ENCODE data around the gene DAGLB.
"Not testable (repeated sequence)": the region's sequence is repeated elsewhere in the genome, so short reads cannot be mapped to it uniquely, and the experiment has no call there.

Gene DAGLB

DNA sequence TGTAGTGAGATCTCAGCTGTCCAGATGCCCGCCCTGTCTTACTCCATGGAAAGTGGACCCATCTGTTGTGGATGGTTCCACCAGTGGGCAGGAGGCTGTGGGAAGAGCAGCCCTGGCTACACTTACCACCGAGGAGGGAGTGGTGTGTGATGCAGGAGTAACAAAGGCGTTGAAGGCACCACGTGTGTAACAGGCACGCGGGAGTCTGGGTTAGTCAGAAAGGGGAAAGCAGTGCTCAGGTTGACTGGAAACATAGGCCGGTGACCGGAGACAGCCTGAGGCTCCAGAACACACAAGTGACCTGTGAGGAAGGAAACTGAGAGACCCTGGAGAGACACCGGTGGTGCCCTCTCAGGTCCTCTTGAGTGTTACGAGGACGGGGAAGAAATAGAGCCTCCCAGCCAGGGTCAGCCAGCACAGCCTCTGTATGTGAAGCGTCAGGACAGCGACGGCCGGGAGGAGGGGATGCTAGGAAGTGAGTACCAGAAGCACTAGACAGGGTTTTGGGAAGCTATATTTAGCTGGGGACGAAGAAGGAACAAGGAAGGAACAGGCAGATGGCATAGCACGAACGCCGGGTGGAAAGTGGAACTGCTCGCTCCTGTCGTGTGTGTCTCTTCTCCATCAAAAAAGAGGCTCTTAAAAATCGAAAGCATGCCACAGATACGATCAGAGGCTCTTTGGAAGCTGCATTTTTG is 51.7 kb downstream of the DAGLB start:
- DNase-seq = no peak

DNA sequence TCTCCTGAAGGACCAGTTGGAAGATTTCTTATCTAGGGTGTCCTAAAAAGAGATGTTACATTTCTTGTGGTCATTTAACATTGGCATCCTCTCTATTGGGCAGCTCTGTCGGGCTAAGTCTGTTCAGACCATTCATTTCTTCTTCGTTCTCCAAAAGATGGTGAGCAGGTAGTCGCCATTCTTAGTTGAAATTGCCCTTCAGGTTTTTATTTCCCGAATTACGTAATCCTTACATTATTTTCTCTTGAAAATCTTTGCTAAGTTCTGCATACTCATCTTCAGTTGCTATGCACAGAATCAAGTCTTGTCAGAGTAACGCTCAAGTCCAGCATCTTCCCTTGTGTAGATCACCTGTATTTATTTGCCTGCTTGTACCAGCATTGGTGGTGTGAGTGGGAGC is 53.6 kb downstream of the DAGLB start:
- no peak for DNase-seq

DNA sequence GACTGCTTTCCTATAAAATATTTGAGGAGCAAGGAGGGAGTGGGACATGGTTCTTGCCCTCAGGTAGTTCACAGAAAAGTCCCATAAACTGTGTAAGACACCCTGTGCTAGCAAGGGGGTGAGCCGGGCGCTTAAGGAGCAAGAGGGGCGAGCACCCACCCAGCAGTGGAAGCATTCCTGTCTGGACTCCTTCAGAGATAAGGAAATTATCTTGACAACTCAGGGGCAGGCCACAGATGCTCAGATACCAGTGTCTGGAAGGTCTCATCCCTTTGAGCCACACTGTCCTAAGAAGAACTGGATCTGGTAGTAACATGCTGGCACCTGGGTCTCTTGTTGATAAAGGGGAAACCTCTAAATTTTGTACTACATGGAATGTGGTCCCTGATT is 54.1 kb downstream of the DAGLB start:
- DNase-seq = no peak

DNA sequence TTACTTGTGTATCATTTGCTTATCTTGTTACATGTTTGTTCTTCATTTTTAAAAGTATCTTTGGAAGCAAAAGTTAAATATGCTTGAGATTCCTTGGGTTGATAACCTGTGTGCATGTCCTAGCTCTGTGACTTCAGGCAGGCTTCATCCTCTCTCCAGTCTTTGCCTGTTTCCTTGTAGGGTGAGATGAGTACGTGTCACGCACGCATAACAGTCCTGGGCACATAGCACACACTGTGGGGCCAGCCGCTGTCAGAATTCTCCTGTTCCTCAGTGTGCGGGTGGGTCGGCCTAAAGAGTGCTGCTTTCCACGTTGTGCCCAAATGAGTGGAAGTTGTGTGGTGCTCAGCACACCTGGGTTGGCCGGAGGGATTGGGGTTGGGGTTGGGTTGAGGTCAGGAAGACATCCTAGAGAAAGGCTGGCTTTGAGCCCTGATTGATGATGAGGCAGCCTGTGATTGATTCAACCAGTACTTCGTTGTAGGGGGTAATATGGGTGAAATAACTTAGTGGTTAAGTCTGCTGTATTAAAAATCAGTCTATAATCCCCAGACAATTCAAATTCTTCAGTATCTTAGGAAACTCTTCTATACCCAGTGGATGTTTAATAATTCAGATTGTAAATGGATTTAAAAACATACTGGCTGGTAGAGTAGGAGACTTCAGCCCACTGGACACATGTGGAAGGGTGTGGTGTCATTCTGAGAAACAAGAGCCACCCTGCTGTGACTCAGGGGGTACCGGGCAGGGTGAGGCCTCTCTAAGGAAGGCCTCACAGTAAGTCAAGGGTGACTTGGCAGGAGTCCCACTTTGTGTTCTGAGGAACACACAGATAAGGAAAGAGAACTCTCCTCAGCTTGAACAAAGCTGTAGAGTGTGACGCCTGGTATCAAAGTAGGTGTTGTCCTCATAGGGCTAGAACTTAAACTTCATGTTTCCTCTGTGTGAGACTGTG is 54.8 kb downstream of the DAGLB start:
- no peak for DNase-seq

DNA sequence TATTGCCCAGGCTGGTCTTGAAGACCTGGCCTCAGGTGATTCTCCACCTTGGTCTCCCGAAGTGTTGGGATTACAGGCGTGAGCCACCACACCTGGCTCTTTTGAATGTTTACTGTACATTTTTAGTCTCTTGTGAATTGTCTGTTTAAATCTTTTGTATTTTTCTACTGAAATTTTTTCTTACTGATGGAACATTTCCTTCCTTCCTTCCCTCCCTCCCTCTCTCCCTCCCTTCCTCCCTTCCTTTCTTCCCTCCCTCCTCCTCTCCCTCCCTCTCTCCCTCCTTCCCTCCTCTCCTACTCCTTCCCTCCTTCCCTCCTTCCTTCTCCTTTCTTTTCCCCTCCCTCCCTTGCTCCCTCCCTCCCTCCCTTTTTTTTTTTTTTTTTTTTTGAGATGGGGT is 58.0 kb downstream of the DAGLB start:
- DNase-seq = no peak

DNA sequence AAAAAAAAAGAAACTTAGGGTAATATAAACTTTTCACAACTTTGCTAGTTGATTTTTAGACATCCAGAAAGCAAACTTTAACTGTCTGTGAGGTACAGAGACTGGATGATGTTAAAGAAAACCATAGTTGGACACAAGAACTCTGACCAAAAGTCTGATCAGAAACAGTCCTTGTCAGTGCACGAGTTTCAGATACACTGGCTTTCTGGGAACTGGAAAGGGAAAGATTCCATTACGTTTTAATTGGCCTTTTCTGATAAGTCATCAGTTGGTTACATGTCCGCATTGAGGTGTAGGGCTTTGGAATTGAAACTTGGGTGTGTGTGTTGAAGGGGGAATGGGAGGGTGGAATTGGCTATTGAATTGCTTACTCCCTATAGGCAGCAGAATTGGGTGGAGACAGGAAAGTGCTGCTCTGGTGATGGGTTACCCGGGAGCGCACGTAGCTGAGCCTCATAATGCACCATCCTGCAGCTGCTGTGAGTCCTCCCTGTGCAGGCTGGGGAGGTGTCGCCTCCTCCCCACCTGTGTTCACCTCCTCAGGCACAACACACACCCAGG is 59.9 kb downstream of the DAGLB start:
- no peak for DNase-seq

DNA sequence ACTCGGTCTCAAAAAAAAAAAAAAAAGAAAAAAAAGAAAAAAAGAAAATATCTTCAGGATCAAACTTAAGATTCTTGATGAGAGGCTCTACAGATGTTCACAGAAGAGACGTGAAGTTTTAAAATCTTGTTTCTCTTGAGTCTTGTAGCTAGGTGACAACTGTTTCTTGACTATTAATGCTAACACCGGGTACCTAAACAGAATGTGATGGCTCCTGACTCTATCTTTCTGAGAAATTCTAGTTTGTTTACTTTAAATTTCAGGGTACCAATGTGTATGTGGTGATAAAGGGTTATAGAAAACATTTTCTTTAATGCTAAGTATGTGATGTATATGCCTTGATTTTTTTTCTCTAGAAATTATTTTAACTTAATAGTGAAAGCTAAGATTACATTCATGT is 61.0 kb downstream of the DAGLB start:
- DNase-seq = no peak

DNA sequence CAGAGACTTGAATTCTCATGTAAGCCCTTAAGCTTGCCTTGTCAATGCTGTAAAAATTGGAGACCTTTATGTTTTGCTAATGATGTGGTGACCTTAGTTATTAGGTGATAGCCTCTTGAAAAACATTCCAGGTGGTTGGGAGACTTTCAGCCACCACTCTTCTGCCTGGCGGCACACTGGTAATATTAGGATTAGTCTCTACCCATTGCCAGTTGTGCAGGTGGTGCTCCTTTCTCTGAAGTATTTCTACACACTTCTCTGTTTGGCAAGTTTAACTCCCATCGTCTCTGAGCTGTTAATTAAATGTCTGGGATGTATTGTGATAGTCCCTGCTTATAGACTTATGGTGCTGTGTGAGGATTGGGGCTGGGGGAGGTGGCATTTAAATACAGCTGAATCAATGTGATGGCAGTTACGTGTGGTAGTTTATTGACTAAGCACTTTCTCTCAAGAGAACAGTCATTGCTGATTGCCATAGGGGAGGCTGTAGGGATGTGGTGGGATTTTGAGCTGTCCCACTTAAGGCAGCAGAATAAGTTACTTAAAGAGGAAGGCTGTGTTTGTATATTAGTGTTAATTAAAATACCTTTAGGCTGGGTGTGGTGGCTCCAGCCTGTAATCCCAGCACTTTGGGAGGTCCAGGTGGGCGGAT is 61.7 kb downstream of the DAGLB start:
- no peak for DNase-seq

DNA sequence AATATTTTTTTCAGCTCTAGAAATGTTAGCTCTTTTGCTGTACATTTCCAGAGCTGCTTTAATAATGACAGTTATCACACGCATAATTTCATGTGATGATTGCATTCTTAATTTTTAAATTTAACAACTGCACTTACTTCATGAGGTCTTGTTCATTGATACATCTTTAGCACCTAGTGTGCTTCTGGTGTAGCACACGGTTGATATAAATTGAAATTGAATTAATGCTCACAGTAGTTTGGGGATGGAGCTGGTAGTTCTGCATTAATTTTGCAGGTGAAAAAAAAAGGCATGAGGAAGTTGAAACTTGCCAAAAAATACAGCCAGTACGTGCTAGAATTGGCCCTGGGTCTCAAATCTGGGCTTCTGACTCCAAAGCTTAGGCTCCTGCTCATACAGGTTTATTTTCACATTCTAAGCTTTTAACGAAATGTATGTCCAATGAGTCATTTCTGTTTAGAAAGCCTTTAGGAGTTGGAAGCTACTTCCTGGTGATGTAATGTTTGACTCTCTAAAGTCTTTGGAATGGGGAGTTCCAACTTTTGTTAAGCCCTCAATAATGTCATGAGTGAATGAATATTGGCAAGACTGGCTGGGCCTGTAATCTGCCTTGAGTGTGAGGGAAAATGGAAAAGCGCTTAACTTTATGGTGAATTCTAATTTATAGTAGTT is 62.5 kb downstream of the DAGLB start:
- DNase-seq = peak; percentile 41 to 75

DNA sequence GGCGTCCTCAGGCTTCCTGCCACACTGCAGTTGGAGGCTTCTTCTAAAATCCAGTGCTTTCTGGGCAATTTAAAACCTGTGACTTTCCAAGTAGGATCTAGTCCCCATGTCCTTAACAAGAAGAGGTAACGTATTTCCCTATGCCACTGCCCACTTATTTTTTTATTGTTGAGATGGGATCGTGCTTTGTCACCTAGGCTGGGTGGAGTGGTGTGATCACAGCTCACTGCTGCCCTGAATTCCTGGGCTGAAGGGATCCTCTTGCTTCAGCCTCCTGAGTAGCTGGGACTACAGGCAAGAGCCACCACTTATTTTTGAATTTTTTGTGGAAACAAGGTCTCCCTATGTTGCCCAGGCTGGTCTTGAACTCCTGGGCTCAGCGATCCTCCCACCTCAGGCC is 63.4 kb downstream of the DAGLB start:
- DNase-seq = no peak

DNA sequence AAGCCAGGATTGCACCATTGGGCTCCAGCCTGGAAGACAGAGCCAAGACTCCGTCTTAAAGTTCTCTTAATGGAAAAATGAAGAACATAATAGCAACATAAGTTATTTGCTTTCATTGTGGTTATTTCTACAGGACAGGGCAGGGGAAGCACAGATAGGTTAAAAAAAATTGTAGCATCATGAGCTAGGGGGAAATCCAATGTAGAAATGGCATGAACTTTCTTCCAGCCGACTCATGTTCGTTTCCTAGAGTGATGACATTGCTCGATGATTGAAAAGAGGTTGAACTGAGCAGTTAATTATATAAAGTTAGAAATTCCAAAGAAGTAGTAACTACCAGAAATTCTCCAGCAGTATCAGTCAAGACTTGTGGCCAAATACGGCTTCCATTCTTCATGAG is 64.9 kb downstream of the DAGLB start:
- no peak for DNase-seq

DNA sequence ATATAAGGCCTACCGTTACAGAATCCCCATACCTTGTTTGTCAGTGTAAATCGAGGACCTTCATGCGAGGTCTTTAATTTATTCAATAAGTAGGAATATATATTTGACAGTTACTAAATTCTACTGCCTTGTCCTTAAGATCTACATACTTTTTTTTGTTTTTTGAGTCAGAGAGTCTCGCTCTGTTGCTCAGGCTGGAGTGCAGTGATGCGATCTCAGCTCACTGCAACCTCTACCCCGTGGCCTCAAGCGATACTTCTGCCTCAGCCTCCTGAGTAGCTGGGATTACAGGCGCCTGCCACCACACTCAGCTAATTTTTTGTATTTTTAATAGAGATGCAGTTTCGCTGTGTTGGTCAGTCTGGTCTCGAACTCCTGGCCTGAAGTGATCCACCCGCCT is 65.9 kb downstream of the DAGLB start:
- not testable (repeated sequence) for DNase-seq

DNA sequence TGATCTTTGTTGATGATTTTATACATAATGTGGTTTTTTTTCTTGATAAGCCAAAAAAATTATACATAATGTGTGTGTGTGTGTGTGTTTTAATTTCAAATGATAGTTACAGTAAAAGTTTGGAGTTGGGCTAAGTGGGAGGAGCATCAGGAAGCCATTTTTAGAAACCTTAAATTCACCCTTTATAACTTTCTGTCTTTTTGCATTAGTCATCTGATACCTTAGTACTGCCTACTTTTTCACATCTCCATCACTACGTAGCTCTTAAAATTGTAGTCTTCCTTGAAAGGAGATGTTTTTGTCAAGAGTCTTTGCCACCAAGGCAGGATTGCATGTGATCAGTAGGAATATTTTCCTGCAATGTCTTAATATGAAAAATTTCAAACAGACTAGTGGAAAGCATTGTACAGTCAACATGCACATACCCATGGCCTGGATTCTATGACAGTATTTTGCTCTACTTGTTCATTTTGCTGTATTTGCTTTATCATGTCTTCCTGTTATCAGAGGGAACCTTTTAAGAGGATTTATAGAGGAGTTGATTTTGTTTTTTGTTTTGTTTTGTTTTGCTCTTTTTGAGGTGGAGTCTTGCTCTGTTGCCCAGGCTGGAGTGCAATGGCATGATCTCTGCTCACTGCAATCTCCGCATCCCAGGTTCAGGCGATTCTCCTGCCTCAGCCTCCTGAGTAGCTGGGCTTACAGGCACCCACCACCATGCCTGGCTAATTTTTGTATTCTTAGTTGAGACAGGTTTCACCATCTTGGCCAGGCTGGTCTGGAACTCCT is 67.3 kb downstream of the DAGLB start:
- no peak for DNase-seq

DNA sequence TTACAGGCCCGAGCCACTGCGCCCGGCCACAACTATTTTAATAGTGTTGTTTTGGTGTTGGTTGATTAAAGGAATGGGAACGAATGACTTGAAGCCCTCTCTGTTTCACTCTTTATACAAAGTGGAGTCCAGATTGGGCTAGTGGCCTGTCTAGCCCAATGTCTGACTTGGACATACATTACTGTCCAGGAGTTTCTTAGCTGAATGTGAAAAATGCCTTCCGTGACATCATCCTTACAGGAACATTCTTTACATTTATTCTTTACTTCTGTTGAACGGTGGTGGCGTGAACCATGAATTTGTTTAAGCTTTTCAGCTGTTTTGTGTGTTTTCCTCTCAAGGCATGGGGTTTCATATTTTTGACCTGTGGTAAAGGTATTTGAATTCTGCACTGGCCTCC is 67.9 kb downstream of the DAGLB start:
- no peak for DNase-seq

DNA sequence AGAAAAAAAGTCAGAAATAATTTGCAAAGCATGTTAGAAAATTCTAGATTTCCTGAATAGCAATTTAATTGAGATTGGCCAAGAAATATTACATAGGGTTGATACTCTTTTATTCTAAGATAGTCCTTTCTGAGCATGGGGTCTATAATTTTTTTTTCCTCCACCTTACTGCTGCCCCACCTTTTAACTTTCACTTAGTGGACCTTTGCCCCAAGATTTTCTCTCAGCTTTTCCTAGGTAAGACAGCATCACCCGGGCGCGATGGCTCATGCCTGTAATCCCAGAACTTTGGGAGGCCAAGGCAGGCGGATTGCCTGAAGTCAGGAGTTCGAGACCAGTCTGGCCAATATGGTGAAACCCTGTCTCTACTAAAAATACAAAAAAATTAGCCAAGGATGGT is 69.2 kb downstream of the DAGLB start:
- DNase-seq = not testable (repeated sequence)

DNA sequence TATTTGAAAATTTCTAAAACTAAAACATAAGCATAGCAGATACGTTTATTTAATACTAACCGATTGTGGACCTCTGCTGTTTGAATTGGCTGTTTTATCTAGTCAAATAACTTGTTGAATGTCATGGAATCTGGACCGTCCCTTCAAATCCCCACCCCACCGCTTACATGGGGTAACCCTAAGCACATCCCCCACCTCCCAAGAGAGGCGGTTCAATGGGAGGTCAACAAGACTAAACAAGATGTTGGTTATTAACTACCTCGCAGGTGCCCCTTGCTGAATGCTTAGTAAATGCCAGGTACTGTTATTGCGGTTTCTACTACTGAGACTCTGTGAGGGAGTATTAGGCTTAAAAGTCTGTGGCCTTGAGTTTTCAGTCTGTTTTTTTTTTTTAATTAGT is 70.9 kb downstream of the DAGLB start:
- DNase-seq = no peak

DNA sequence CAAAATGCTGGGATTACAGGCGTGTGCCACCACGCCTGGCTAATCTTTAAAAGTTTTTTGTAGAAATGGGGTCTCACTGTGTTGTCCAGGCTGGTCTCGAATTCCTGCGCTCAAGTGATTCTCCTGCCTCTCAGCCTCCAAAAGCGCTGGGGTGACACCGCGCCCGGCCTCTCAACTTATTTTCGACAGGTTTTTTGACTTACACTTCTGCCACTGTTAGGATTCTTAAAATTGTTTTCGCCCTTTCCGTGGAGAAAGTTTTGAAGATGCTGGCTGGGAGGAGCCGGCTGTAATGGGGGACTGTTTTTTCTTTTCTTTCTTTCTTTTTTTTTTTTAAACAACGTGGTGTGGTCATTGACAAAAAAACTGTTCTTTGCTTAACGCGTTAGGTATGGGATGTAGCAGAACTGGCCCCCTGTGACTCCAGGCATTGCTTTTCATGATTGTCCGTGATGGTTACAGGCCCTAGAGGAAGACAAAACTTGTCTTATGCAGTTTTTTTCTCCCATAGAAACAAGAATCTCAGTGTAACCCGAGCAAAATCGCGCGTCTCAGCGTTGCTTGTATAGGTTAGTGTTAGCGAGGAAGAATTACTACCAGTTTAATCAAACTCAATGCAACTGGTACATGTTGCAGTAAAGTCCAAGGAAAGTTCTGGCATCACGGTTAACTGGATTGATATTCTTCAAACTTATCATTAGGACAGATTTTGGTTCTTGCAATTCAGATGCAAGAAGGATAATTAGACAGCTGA is 72.2 kb downstream of the DAGLB start:
- peak in 1 of 2 experiments; percentile 15 for DNase-seq

DNA sequence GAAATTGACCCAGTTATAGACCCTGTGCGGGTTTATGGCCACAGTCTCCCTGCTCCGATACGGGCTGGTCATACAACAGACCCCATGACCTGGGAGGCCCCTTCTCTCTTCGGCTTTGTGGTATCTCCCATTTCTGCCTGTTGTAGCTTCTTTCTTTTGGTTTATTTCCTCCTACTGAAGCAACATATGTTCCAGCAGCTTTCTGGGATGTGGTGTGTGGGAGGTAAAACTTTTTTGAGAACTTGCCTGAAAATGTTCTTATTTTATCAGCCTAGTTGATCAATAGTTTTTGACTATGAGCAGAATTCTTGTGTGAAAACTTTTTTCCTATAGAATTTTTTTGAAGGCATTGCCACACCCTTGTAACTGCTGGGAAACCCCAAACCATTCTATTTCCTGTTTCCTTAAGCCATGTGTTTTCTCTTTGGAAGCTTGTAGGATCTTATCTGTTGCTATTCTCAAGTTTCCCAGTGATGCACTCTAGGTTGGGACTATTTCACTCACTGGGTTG is 80.0 kb downstream of the DAGLB start:
- no peak for DNase-seq

DNA sequence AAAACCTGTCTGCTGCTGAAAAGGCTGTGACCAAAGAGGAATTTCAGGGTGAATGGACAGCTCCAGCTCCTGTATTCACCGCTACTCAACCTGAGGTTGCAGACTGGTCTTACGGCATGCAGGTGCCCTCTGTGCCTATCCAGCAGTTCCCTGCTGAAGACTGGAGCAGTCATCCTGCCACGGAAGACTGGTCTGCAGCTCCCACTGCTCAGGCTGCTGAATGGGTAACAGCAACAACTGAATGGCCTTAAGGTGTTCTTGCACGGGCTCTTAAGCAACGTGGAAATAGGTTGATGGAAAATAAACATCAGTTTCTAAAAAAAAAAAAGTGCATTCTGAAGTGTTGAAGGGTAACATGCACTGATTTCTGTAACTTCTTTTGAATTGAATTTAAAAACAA is 82.3 kb downstream of the DAGLB start:
- no peak for DNase-seq

DNA sequence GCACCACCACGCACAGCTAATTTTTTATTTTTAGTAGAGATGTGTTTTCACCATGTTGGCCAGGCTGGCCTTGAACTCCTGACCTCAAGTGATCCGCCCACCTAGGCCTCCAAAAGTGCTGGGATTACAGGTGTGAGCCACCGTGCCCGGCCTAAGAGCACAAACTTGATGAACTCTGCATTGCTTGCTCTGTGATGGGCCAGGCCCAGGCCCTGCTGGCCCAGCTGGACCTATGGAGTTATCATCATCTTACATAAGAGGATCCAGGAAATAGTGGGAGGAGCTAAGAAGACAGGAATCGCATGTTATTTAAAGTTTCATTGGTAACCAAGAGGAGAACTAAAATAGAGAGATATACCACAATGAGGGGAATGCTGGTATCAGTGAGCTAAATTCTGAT is 86.9 kb downstream of the DAGLB start:
- no peak for DNase-seq

DNA sequence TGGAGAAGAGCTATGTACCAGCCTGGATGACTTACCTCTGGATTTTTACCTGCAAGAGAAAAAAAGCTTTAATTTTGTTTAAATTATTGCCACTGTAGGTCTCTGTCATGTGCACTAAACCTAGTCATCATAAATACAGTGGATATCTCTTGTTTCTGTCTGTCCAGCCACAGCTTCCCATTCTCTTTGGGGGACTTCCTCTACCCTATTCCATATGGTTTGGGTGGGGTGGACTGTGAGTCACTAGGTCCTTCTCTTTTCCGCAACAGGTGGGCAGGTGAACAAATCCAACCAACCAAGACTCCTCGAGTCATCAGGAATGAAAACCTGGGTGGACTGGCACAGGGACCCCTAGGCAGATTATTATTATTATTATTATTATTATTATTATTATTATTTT is 88.0 kb downstream of the DAGLB start:
- no peak for DNase-seq
